ENCODE data around the gene TXNDC9.

GRCh38 chr2:99317161-99317872 is 18.8 kb downstream of the TXNDC9 start:
- TF ChIP-seq, protein P1, sequence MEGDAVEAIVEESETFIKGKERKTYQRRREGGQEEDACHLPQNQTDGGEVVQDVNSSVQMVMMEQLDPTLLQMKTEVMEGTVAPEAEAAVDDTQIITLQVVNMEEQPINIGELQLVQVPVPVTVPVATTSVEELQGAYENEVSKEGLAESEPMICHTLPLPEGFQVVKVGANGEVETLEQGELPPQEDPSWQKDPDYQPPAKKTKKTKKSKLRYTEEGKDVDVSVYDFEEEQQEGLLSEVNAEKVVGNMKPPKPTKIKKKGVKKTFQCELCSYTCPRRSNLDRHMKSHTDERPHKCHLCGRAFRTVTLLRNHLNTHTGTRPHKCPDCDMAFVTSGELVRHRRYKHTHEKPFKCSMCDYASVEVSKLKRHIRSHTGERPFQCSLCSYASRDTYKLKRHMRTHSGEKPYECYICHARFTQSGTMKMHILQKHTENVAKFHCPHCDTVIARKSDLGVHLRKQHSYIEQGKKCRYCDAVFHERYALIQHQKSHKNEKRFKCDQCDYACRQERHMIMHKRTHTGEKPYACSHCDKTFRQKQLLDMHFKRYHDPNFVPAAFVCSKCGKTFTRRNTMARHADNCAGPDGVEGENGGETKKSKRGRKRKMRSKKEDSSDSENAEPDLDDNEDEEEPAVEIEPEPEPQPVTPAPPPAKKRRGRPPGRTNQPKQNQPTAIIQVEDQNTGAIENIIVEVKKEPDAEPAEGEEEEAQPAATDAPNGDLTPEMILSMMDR (IDR thresholded peaks at IDR 0.05; ENCODE audit: control extremely low read depth in 1 of 3, insufficient read depth in 1 of 3, low read depth in 1 of 3, low read length in 3 of 3) = no peak
- no peak for TF ChIP-seq POLR2A (IDR thresholded peaks at IDR 0.05; ENCODE audit: control extremely low read depth in 1 of 2, low read depth in 2 of 2, low read length in 2 of 2)
- no peak for TF ChIP-seq POLR2AphosphoS5 (IDR thresholded peaks at IDR 0.05; ENCODE audit: low read depth, low read length)
- no peak for TF ChIP-seq EGR1 (IDR thresholded peaks at IDR 0.05; ENCODE audit: borderline replicate concordance, low read depth, low read length)
- no peak for TF ChIP-seq EZH2 (IDR thresholded peaks at IDR 0.05; ENCODE audit: low read depth, low read length, severe bottlenecking)
- TF ChIP-seq HDAC6 (IDR thresholded peaks at IDR 0.05; ENCODE audit: low read depth, low read length) = no peak
